Ascending aorta (tissue), 2 donors: ENCODE measurements around the gene TMEM52. TPM values are rescaled to one million over a fixed set of nuclear protein-coding genes. Genes with fewer than 3 reads are reported as not detected.
"Not testable (repeated sequence)": the region's sequence is repeated elsewhere in the genome, so short reads cannot be mapped to it uniquely, and the experiment has no call there.

Experiments used
- DNase-seq, 2 donors: peaks; one replicate each; pipeline ENCODE4 v3.0.0-alpha.2; 2019; ENCODE audit warnings: low spot score in 2 of 2
- H3K27ac ChIP-seq, 2 donors: fragments of 200-600 bp; sonication (generic); one replicate each; pipeline ENCODE4 v1.5.1; 2016 to 2017; ENCODE audit warnings: mild to moderate bottlenecking in 1 of 2
- H3K27me3 ChIP-seq: fragments of 200-600 bp; sonication (generic); one replicate; pipeline ENCODE4 v1.5.1; 2017
- H3K36me3 ChIP-seq, 2 donors: fragments of 200-600 bp; sonication (generic); one replicate each; pipeline ENCODE4 v1.5.1; 2016
- H3K4me1 ChIP-seq, 2 donors: fragments of 200-600 bp; sonication (generic); one replicate each; pipeline ENCODE4 v1.5.1; 2016 to 2017; ENCODE audit warnings: mild to moderate bottlenecking in 1 of 2
- H3K4me3 ChIP-seq, 2 donors: fragments of 200-600 bp; sonication (generic); one replicate each; pipeline ENCODE4 v1.5.1; 2016 to 2017; ENCODE audit warnings: mild to moderate bottlenecking in 1 of 2
- H3K9me3 ChIP-seq, 2 donors: fragments of 200-600 bp; sonication (generic); one replicate each; pipeline ENCODE4 v1.5.1; 2016
- intact Hi-C: fragments of 100-400 bp; cut with DNase I; formaldehyde crosslinking; loops from one replicate; pipeline ENCODE4 v1.15.1; 2023
- total RNA-seq: library from RNA; depleted of rRNA; stranded (reverse); fragments of >200 nt; gene quantifications from one replicate; pipeline ENCODE4 v1.1.0, GENCODE V29; 2016
- TF ChIP-seq, protein P1 (sequence below), 3 experiments: fragments of 200-600 bp in 2 of 3; fragments of 450-650 bp in 1 of 3; sonication (generic) in 2 of 3; IDR thresholded peaks; one replicate each; pipeline ENCODE4 v1.5.1; 2016 to 2019; ENCODE audit warnings: antibody characterized with exemption in 3 of 3, mild to moderate bottlenecking in 1 of 3, moderate library complexity in 1 of 3

TMEM52 gene
- total RNA-seq, 1 donor from 2014 or later = not detected

DNA sequence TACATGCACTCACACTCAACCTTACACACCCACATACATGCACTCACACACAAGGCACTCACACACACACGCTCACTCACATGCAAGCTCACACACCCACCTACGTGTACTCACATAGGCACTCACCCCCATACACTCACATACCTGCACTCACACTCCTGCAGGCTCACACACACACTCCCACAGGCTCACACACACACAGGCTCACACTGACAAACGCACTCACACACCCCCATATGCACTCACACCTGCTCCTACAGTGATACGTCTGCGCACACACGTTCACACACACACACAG, 19.1 kb upstream of the TMEM52 start:
- intact Hi-C loops = no loop called here
- TF ChIP-seq, protein P1, sequence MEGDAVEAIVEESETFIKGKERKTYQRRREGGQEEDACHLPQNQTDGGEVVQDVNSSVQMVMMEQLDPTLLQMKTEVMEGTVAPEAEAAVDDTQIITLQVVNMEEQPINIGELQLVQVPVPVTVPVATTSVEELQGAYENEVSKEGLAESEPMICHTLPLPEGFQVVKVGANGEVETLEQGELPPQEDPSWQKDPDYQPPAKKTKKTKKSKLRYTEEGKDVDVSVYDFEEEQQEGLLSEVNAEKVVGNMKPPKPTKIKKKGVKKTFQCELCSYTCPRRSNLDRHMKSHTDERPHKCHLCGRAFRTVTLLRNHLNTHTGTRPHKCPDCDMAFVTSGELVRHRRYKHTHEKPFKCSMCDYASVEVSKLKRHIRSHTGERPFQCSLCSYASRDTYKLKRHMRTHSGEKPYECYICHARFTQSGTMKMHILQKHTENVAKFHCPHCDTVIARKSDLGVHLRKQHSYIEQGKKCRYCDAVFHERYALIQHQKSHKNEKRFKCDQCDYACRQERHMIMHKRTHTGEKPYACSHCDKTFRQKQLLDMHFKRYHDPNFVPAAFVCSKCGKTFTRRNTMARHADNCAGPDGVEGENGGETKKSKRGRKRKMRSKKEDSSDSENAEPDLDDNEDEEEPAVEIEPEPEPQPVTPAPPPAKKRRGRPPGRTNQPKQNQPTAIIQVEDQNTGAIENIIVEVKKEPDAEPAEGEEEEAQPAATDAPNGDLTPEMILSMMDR (IDR thresholded peaks at IDR 0.05) = no peak
- no peaks in the 10 kb centered on the region for H3K27me3 ChIP-seq
- H3K27ac ChIP-seq = no peak overlapping the region
- H3K9me3 ChIP-seq = no peaks in the 10 kb centered on the region
- H3K4me1 ChIP-seq = no peaks in the 10 kb centered on the region
- DNase-seq = no peak
- H3K36me3 ChIP-seq = no peaks in the 10 kb centered on the region
- H3K4me3 ChIP-seq = no peak overlapping the region

DNA sequence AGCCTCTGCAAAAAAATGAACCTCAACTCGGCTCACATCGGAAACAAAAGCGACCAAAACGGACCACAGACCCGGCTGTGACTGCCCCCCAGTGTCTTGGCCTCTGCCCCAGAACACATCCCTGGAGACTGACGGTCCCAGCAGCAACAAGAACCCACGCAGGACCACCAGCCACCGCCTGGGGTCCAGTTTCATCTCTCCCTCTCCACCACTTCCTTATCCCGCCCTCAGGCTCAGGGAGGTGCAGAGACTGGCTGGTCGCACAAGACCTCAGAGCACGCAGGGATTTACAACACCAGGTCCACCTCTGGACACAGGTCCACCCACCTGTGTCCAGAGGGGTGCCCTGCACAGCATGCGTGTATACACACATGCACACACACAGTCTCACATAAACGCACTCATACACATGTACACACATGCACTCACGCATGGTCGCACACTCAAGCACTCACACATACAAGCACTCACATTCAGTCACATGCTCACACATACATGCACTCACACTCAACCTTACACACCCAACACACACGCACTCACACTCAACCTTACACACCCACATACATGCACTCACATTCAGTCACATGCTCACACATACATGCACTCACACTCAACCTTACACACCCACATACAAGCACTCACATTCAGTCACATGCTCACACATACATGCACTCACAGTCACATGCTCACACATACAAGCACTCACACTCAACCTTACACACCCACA, 18.6 kb upstream of the TMEM52 start:
- Histone ChIP-seq H3K27me3 (no peaks in the 10 kb centered on the region), H3K4me3 (no peak overlapping the region), H3K36me3 (no peaks in the 10 kb centered on the region), H3K9me3 (no peaks in the 10 kb centered on the region), H3K4me1 (no peaks in the 10 kb centered on the region), H3K27ac (no peak overlapping the region)
- intact Hi-C loops = no loop called here
- DNase-seq = no peak
- TF ChIP-seq, protein P1 (IDR thresholded peaks at IDR 0.05) = no peak

DNA sequence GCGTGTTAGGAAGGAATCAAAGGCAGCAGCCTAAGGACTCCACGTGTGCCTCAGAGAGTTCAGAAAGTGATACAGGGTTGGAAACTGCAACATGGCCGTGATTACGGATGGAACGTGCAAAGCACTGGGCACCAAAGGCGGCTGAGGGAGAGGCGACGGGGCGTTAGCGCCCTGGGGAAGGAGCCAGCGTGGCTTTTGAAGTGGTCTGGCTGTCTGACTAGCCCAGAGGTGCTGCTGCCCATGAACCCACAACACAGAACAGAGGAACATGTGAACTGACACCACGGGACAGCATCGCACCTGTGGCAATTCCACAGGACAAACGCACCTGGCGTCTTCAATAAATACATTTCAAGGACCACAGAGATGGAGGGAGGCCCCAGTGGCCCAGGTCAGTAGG, 18.0 kb upstream of the TMEM52 start:
- Histone ChIP-seq H3K4me3 (no peak overlapping the region), H3K27me3 (no peaks in the 10 kb centered on the region), H3K36me3 (no peaks in the 10 kb centered on the region), H3K9me3 (no peaks in the 10 kb centered on the region), H3K27ac (no peak overlapping the region), H3K4me1 (no peaks in the 10 kb centered on the region)
- TF ChIP-seq, protein P1 (IDR thresholded peaks at IDR 0.05) = no peak
- intact Hi-C loops = no loop called here
- no peak for DNase-seq

DNA sequence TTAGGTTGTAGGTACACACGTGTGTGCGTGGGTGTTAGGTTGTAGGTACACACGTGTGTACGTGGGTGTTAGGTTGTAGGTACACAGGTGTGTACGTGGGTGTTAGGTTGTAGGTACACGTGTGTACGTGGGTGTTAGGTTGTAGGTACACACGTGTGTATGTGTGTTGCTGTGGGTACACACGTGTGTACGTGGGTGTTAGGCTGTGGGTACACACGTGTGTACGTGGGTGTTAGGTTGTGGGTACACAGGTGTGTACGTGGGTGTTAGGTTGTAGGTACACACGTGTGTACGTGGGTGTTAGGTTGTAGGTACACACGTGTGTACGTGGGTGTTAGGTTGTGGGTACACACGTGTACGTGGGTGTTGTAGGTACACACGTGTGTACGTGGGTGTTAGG, 15.8 kb upstream of the TMEM52 start:
- H3K27ac ChIP-seq, H3K9me3 ChIP-seq, H3K4me3 ChIP-seq, H3K36me3 ChIP-seq, DNase-seq, intact Hi-C loops, H3K27me3 ChIP-seq, H3K4me1 ChIP-seq: not testable (repeated sequence)

DNA sequence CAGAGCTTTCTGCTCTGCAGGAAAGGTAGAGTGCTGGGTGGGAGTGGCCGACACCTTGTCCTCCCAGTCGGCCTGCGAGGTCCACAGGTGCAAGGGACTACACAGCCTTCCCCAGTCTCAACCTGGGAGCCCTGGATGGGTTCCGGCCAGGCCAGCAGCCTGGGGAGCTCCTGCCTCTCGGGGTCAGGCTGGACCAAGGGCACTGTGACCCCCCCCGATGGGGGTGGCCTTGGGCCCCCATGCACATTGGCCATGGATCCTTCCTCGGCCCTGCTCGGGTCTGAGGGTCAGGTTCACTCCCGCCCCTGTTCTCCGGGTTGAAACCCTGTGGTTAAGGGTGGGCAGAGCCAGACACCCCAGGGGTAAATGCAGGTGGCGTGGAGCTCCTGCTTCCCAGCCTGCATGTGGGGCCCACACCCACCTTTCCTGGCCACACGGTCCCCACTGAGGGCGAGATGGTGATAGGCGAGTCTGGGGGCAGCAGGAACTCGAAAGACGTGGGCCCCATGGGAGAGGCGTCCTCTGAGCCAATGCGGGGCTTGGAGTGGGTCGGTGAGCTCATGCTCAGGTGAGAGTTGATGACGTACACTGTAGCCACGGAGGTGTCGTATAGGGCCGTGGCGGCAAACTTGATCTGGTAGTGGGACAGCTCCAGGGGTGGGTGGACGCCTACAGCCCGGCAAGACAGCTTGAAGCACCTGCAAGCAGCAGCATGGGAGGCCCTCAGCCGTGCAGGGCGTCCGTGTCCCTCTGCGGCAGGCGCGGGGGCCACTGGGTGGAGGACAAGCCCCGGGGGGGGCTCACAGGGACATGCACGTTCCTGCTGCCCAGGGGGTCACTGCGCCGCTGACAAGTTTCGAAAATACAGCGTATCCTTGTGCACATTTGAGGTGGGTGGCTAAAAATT, 10.8 kb upstream of the TMEM52 start:
- intact Hi-C loops = no loop called here
- Histone ChIP-seq H3K27me3 (no peaks in the 10 kb centered on the region), H3K4me3 (no peak overlapping the region), H3K4me1 (no peaks in the 10 kb centered on the region), H3K27ac (no peak overlapping the region), H3K9me3 (no peaks in the 10 kb centered on the region), H3K36me3 (no peaks in the 10 kb centered on the region)
- TF ChIP-seq, protein P1 (IDR thresholded peaks at IDR 0.05) = no peak
- DNase-seq = no peak

DNA sequence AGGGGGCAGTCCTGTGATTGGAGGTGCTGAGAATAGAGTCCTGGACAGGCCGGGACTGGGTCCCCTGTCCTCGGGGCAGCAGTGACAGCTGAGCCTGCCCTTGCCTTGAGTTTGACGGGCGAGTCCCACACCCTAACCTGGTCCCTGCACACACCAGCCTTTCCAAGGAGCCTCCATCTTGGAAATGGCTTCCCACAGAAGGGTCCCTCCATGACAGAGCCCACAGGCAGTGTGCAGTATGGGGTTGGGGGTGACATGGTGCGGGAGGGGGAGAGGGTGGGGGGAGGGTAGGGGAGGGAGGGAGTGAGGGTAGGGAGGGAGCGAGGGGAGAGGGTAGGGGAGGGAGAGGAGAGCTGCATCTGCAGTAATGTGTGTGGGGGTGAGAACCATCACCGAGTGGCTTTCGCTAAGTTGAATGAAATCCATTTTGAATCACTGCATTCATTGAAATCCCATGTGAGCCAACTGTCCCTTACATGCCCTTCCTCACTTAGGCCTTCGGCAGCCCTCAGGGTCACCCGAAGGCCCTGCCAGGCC, 10.1 kb upstream of the TMEM52 start:
- Histone ChIP-seq H3K36me3 (no peaks in the 10 kb centered on the region), H3K4me1 (no peaks in the 10 kb centered on the region), H3K4me3 (no peak overlapping the region), H3K27ac (no peak overlapping the region), H3K27me3 (no peaks in the 10 kb centered on the region), H3K9me3 (no peaks in the 10 kb centered on the region)
- TF ChIP-seq, protein P1 (IDR thresholded peaks at IDR 0.05) = no peak
- intact Hi-C loops = no loop called here
- no peak for DNase-seq
